ENCODE data around the gene SART1.
"Not testable (repeated sequence)": the region's sequence is repeated elsewhere in the genome, so short reads cannot be mapped to it uniquely, and the experiment has no call there.

The SART1 gene

GRCh38 chr11:65931773-65932557 lies 29.6 kb upstream of the SART1 start:
- DNase-seq (ENCODE audit: low spot score) = no peak

DNA sequence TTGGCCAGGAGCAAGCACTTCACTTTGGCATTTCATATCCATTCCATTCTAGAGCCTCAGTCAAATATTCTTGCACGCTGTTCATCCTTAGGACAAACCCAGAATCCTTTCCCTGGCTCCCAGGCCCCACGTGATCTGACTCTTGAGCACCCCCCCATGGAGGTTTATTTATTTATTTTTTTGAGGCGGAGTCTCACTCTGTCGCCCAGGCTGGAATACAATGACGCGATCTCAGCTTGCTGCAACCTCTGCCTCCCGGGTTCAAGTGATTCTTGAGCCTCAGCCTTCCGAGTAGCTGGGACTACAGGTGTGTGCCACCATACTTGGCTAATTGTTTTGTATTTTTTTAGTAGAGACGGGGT lies 29.0 kb upstream of the SART1 start:
- DNase-seq (ENCODE audit: low spot score) = no peak

DNA sequence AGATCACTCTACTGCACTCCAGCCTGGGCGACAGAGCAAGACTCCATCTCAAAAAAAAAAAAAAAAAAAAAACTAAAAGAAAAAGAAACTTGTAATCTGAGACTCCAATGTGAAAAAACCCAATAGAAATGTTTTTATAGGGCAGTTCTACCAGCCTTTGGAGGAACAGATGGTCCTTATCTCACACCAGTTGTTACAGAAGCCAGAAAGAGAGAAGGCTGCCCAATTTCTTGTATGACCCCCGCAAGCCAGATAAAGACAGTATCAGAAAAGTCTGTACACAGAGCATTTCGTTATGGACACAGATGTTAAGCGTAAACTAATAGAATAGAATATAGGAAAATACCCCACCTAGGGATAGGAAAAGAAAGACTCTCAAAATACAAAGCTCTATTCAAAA lies 27.5 kb upstream of the SART1 start:
- no peak for DNase-seq (ENCODE audit: low spot score)

- no peak for DNase-seq (ENCODE audit: low spot score)
Observed at GRCh38 chr11:65937766-65938165, 23.8 kb upstream of the SART1 start.

DNA sequence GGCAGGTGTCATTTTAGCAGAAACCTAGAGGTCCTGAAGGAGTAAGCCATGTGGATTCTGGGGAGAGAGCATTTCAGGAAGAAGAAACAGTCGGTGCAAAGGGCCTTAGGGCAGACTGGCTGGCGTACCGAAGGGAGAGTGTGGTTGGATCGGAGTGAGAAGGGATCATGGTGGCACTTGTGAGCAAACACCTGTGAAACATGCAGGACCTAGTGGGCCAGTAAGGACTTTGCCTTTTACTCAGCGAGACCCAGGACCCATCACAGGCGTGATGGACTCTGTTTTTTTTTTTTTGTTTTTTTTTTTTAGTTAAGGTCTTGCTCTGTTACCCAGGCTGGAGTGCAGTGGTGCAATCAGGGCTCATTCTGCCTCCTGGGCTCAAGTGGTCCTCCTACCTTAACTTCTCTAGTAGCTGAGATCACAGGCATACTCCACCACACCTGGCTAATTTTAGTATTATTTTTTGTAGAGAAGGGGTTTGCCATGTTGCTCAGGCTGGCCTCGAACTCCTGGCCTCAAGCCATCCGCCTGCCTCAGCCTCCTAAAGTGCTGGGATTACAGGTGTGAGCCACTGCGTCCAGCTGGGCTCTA lies 19.7 kb upstream of the SART1 start:
- no peak for DNase-seq (ENCODE audit: low spot score)

GRCh38 chr11:65942531-65942930 lies 19.0 kb upstream of the SART1 start:
- no peak for DNase-seq (ENCODE audit: low spot score)

- no peak for DNase-seq (ENCODE audit: low spot score)
Observed at GRCh38 chr11:65944191-65944590, 17.3 kb upstream of the SART1 start.

GRCh38 chr11:65944767-65945166 lies 16.8 kb upstream of the SART1 start:
- no peak for DNase-seq (ENCODE audit: low spot score)

DNA sequence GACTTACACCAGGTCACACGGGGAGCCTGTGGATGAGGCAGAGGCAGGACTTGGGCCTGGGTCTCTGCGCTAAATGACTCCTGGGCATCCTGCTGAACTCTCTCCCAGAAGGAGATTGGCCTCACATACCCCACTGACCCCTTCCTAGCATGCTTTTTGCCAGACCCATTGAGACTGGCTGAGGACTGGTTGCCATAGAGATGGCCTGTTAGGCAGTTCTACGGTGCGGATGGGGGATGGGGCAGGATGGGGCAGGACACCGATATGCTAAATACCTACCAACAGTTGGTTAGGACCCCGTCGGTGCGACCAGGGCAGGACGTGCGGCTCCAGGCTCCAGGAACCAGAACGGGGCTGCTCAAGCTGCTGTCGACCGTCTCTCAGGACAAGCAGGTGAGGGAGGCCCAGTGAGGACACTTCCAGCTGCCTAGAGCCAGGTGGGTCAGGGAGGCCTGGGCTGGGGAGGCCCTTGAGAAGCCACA lies 16.1 kb upstream of the SART1 start, which contains the start of gene TSGA10IP:
TSS of gene TSGA10IP (plus strand) at position 51 of the 482 bp plus-strand sequence. CDS start at position 247, 196 bp downstream.
- no peak for DNase-seq (ENCODE audit: low spot score)

DNA sequence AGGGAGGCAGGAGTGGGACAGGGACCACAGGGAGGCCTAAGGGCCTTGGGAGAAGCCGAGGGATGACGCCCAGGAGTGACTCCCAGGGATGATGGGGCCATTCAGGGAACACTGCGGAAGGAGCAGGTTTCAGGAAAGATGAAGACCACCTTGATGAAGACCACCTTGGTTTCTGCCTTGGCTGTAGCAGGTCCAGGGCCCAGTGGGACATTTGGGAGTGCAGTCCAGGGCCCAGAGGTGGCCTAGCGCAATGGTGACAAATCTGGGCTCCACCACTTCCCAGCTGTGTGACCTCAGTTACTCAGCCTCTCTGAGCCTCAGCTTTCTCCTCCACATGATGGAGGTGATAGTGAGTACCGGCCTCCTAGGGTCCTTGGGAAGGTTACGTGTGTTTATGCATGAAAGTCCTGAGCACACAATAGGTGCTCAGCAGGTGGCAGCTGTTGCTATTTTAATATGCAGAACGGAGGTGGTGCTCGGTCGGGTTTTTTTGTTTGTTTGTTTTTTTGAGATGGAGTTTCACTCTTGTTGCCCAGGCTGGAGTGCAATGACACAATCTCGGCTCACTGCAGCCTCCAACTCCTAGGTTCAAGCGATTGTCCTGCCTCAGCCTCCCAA lies 15.5 kb upstream of the SART1 start:
- no peak for DNase-seq (ENCODE audit: low spot score)

- no peak for DNase-seq (ENCODE audit: low spot score)
Observed at GRCh38 chr11:65946655-65947054, 14.9 kb upstream of the SART1 start.

DNA sequence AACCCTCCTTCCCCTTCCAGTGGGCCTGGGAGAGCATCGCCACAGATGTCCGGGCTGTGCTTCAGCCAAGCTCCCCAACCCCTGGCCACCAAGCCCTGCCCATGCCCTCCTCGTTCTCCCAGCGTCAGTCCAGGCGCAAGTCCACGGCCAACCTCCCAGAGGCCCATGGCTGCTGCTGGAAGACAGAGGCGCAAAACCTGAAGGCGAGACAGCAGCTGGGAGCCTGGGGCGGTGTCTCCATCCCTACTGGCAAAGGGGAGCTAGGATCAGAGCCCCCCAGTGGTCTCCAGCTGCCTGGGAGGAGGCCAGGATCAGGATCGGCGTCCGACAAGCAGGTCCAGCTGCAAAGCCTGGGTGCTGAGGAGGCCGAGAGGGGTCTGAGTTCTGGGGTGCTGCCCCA lies 14.4 kb upstream of the SART1 start:
- no peak for DNase-seq (ENCODE audit: low spot score)

- no peak for DNase-seq (ENCODE audit: low spot score)
Observed at GRCh38 chr11:65947603-65948125, 13.9 kb upstream of the SART1 start.

GRCh38 chr11:65950711-65951110 lies 10.8 kb upstream of the SART1 start:
- not testable (repeated sequence) for DNase-seq (ENCODE audit: low spot score)

GRCh38 chr11:65951641-65952040 lies 9.9 kb upstream of the SART1 start:
- DNase-seq (ENCODE audit: low spot score) = not testable (repeated sequence)

DNA sequence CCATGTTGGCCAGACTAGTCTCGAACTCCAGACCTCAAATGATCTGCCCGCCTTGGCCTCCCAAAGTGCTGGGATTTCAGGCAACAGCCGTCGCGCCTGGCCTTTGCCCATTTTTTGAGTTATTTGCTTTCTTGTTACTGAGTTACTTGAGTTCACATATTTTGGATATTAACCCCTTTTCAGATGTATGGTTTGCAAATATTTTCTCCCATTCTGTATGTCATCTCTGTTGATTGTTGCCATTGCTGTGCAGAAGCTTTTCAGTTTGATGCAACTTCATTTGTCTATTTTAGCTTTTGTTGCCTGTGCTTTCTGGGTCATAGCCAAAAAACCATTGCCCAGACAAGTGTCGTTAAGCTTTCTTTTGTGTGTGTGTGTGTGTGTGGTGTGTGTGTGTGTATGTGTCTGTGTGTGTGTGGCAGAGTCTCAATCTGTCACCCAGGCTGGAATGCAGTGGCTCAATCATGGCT lies 9.4 kb upstream of the SART1 start:
- no peak for DNase-seq (ENCODE audit: low spot score)

GRCh38 chr11:65953471-65953870 lies 8.1 kb upstream of the SART1 start:
- no peak for DNase-seq (ENCODE audit: low spot score)

GRCh38 chr11:65954771-65955170 lies 6.8 kb upstream of the SART1 start:
- no peak for DNase-seq (ENCODE audit: low spot score)

- DNase-seq (ENCODE audit: low spot score) = no peak
Observed at GRCh38 chr11:65958291-65958690, 3.2 kb upstream of the SART1 start.

DNA sequence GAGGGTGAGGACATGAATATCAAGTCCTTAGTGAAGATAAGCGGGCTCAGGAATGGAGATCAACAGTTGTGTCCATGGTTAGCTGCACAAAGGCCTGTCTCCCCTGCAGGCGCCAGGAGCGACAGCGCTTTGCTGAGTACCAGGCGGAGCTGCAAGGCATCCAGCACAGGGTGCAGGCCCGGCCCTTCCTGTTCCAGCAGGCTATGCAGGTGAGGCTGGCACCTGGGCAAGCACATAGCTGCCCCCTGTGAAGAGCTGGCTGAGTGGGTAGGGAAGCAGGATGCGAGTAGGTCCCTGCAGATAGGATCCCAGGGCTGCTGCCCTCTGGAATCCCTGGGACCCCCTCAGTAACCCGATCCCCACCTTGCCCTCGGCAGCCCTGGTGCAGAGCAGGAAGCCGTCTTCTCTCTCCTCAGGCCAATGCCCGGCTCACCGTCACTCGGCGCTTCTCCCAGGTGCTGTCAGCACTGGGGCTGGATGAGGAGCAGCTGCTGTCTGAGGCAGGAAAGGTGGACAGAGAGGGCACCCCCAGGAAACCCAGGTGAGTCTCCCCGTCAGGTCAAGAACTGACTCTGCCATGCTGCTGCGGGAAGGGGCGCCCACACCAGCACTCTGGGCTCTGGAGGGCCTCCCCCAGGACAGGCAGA lies 2.6 kb upstream of the SART1 start:
- DNase-seq (ENCODE audit: low spot score) = no peak

DNA sequence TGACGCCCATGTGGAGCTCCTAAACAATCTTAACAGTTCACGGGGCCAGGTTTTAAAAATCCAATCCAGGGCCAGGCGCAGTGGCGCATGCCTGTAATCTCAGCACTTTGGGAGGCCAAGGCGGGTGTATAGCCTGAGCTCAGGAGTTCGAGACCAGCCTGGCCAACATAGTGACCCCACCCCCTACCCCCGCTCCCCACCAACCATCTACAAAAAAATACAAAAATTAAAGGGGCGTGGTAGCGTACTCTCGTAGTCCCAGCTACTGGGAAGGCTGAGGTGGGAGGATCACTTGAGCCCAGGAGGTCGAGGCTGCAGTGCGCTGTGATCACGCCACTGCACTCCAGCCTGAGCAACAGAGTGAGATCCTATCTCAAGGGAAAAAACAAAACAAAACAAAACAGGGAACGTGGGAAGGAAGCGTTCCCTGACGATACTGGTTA lies 689 bp upstream of the SART1 start:
- no peak for DNase-seq (ENCODE audit: low spot score)

GRCh38 chr11:65962141-65962564 lies 619 bp downstream of the SART1 start:
- no peak for DNase-seq (ENCODE audit: low spot score)
